RWPE1 (cell line): ENCODE results near the gene OR6J1.

ENCODE experiments used
- CTCF ChIA-PET: fragments of 350-600 bp; sonication (Branson Sonifier 250); formaldehyde crosslinking; extraction: SDS; loops from one replicate; lab custom pipeline; 2021; lab: Yijun Ruan, JAX
- POLR2A ChIA-PET: fragments of 400-600 bp; formaldehyde crosslinking; extraction: SDS; loops from one replicate; lab custom pipeline; 2020; ENCODE audit warnings: antibody characterized with exemption; ENCODE audit not compliant: low non-redundant PET; lab: Yijun Ruan, JAX
- DNase-seq: peaks from one replicate; pipeline ENCODE4 v3.0.0; 2012; ENCODE audit warnings: low spot score
- H3K27ac ChIP-seq: fragments of 450-650 bp; 2 replicates; pipeline ENCODE4 v1.5.1; 2017
- TF ChIP-seq, protein P1 (sequence below): fragments of 450-650 bp; conservative IDR thresholded peaks from 2 replicates; pipeline ENCODE4 v1.5.1; 2017; ENCODE audit warnings: low read depth, mild to moderate bottlenecking

The OR6J1 gene

DNA sequence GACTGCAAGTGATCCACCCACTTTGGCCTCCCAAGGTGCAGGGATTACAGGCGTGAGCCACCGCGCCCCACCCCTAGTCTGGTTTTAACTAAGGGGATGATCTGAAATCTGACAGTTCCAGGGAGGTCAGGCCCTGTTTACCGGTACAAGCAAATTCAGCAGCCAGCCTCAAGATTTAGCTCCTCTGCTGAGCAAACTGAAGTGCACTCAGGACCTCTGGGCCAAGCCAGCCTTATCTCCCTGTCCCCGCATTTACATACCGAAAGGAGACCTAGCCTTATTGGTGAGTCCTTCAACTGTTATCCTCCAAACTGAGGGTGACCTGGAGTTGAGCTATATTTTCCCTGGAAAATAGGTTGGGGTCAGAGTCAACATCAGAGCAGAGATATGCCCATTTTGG, 46.9 kb downstream of the OR6J1 start:
- no peak overlapping the region for H3K27ac ChIP-seq
- ChIA-PET CTCF (interaction anchor here (0.6 to 1.1 kb wide), 4 partner anchors 27 to 89 kb away, joined by 3 to 4 read pairs (median 3); no protein-coding TSS in a partner anchor), POLR2A (no interaction called here)
- TF ChIP-seq, protein P1, sequence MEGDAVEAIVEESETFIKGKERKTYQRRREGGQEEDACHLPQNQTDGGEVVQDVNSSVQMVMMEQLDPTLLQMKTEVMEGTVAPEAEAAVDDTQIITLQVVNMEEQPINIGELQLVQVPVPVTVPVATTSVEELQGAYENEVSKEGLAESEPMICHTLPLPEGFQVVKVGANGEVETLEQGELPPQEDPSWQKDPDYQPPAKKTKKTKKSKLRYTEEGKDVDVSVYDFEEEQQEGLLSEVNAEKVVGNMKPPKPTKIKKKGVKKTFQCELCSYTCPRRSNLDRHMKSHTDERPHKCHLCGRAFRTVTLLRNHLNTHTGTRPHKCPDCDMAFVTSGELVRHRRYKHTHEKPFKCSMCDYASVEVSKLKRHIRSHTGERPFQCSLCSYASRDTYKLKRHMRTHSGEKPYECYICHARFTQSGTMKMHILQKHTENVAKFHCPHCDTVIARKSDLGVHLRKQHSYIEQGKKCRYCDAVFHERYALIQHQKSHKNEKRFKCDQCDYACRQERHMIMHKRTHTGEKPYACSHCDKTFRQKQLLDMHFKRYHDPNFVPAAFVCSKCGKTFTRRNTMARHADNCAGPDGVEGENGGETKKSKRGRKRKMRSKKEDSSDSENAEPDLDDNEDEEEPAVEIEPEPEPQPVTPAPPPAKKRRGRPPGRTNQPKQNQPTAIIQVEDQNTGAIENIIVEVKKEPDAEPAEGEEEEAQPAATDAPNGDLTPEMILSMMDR = no peak
- no peak for DNase-seq

GRCh38 chr14:22596354-22596879, 47.7 kb downstream of the OR6J1 start:
- no peak overlapping the region for H3K27ac ChIP-seq
- CTCF ChIA-PET = interaction anchor here (0.9 to 1.1 kb wide), 2 partner anchors 26 to 56 kb away, joined by 3 to 4 read pairs; no protein-coding TSS in a partner anchor
- TF ChIP-seq, protein P1 = no peak
- POLR2A ChIA-PET = no interaction called here
- no peak for DNase-seq

GRCh38 chr14:22594156-22594716, 49.9 kb downstream of the OR6J1 start:
- no peak for DNase-seq
- TF ChIP-seq, protein P1 = no peak
- CTCF ChIA-PET = interaction anchor here (0.6 kb wide), 2 partner anchors 197 to 1638 kb away, joined by 3 to 4 read pairs; partner anchors contain the start of gene NEDD8
- POLR2A ChIA-PET = no interaction called here
- H3K27ac ChIP-seq = no peak overlapping the region

- TF ChIP-seq, protein P1 = no peak
- DNase-seq = no peak
- H3K27ac ChIP-seq = no peak overlapping the region
- CTCF ChIA-PET = no interaction called here
- POLR2A ChIA-PET = no interaction called here
These were observed 50.6 kb downstream of the OR6J1 start for GRCh38 chr14:22593601-22594000.

GRCh38 chr14:22593189-22593588, 51.0 kb downstream of the OR6J1 start:
- CTCF ChIA-PET = no interaction called here
- TF ChIP-seq, protein P1 = no peak
- no peak for DNase-seq
- H3K27ac ChIP-seq = no peak overlapping the region
- POLR2A ChIA-PET = no interaction called here

GRCh38 chr14:22589096-22589839, 54.9 kb downstream of the OR6J1 start, which contains the start of gene DAD1:
Gene DAD1, minus strand, starts transcription at chr14:22589224. Its CDS starts 67 bp downstream, at chr14:22589157.
- TF ChIP-seq, protein P1 = no peak
- POLR2A ChIA-PET = interaction anchor here (0.5 to 1.0 kb wide), 3 partner anchors 9 to 18 kb away, joined by 4 to 8 read pairs (median 5); no protein-coding TSS in a partner anchor
- peak; percentile 100 for DNase-seq
- CTCF ChIA-PET = interaction anchor here (0.6 to 2.2 kb wide), 9 partner anchors 10 to 406 kb away, joined by 3 to 8 read pairs (median 3); no protein-coding TSS in a partner anchor
- peak within 1 kb of the TSS; percentile 94 for H3K27ac ChIP-seq
